IMR-90 (cell line): Measurements from ENCODE around the gene SMCO3. TPM values are rescaled to one million over a fixed set of nuclear protein-coding genes. Genes with fewer than 3 reads are reported as not detected.

Experiments used
- ATAC-seq: fragments of 200-7000 bp; cut with Tn5 transposase; 2 replicates; pipeline ENCODE4 v1.9.1; 2020; ENCODE audit warnings: low read depth, mild to moderate bottlenecking, moderate library complexity
- BruUV-seq: library from RNA; stranded (reverse); fragments of 400-500 nt; replicated peaks from 2 replicates; lab custom pipeline; 2021; lab: Mats Ljungman, UMichigan
- CTCF ChIA-PET: fragments of 300-600 bp; formaldehyde crosslinking; extraction: SDS; loops from one replicate; lab custom pipeline; 2021; ENCODE audit warnings: antibody characterized with exemption; lab: Yijun Ruan, JAX
- POLR2A ChIA-PET: fragments of 300-600 bp; sonication (Branson Sonifier 250); formaldehyde crosslinking; loops from one replicate; lab custom pipeline; 2022; ENCODE audit warnings: antibody characterized with exemption; ENCODE audit not compliant: unreplicated experiment; lab: Charles Lee
- DNase-seq: peaks from one replicate; pipeline ENCODE4 v3.0.0; 2013
- H2AFZ ChIP-seq: replicated peaks from 2 replicates; pipeline ENCODE3; 2013; ENCODE audit warnings: low read length, mild to moderate bottlenecking; ENCODE audit not compliant: poor library complexity
- H2AK5ac ChIP-seq: 2 replicates; pipeline ENCODE4 v1.6.1; 2013; ENCODE audit warnings: low read depth, low read length, inconsistent platforms
- H2AK9ac ChIP-seq: replicated peaks from 2 replicates; pipeline ENCODE3; 2013; ENCODE audit warnings: mild to moderate bottlenecking, low read depth, low read length, moderate library complexity; ENCODE audit not compliant: poor library complexity
- H2BK120ac ChIP-seq: 2 replicates; pipeline ENCODE4 v1.6.1; 2013; ENCODE audit warnings: low read depth, low read length, inconsistent platforms
- H2BK15ac ChIP-seq: 3 replicates; pipeline ENCODE4 v1.6.1; 2013; ENCODE audit warnings: low read depth, low read length, inconsistent platforms
- H2BK20ac ChIP-seq: 2 replicates; pipeline ENCODE4 v1.6.1; 2013; ENCODE audit warnings: low read depth, mild to moderate bottlenecking, inconsistent platforms, low read length, moderate library complexity
- H2BK5ac ChIP-seq: 2 replicates; pipeline ENCODE4 v1.6.1; 2013; ENCODE audit warnings: mild to moderate bottlenecking, low read depth, low read length, inconsistent platforms; ENCODE audit not compliant: poor library complexity, severe bottlenecking
- H3K14ac ChIP-seq: replicated peaks from 2 replicates; pipeline ENCODE4 v1.6.1; 2013; ENCODE audit warnings: low read depth, low read length, inconsistent platforms
- H3K18ac ChIP-seq: 2 replicates; pipeline ENCODE4 v1.6.1; 2013; ENCODE audit warnings: low read depth, low read length, control low read depth
- H3K23ac ChIP-seq: 2 replicates; pipeline ENCODE4 v1.6.1; 2013; ENCODE audit warnings: low read depth, low read length, inconsistent platforms
- H3K27ac ChIP-seq: 2 replicates; pipeline ENCODE4 v1.5.1; 2013; ENCODE audit warnings: mild to moderate bottlenecking, control low read depth, low read length; ENCODE audit not compliant: insufficient read depth
- H3K27me3 ChIP-seq: 2 replicates; pipeline ENCODE4 v1.6.1; 2013; ENCODE audit warnings: low read length; ENCODE audit not compliant: control insufficient read depth, insufficient read depth
- H3K36me3 ChIP-seq: 2 replicates; pipeline ENCODE4 v1.6.1; 2013; ENCODE audit warnings: low read length, mixed read lengths; ENCODE audit not compliant: control insufficient read depth, insufficient read depth
- H3K4ac ChIP-seq: 2 replicates; pipeline ENCODE4 v1.6.1; 2013; ENCODE audit warnings: low read depth, low read length, inconsistent platforms
- H3K4me1 ChIP-seq: 2 replicates; pipeline ENCODE4 v1.6.1; 2013; ENCODE audit warnings: low read length, mixed read lengths; ENCODE audit not compliant: control insufficient read depth, insufficient read depth
- H3K4me2 ChIP-seq: 2 replicates; pipeline ENCODE4 v1.6.1; 2013; ENCODE audit warnings: low read depth, mild to moderate bottlenecking, control low read depth, low read length, moderate library complexity
- H3K4me3 ChIP-seq: 2 replicates; pipeline ENCODE4 v1.5.1; 2013; ENCODE audit warnings: low read depth, mild to moderate bottlenecking, control low read depth, low read length, moderate library complexity; ENCODE audit not compliant: insufficient read depth
- H3K56ac ChIP-seq: 2 replicates; pipeline ENCODE4 v1.6.1; 2013; ENCODE audit warnings: low read length, inconsistent platforms; ENCODE audit not compliant: insufficient read depth; ENCODE audit errors: extremely low read depth
- H3K79me1 ChIP-seq, 2 experiments: 2 replicates each; pipeline ENCODE4 v1.6.1; 2013; ENCODE audit warnings: low read length in 2 of 2, inconsistent platforms in 1 of 2, low read depth in 1 of 2
- H3K9ac ChIP-seq: 2 replicates; pipeline ENCODE4 v1.6.1; 2013; ENCODE audit warnings: low read depth, low read length, control low read depth
- H3K9me1 ChIP-seq: 2 replicates; pipeline ENCODE4 v1.6.1; 2013; ENCODE audit warnings: low read length, inconsistent platforms; ENCODE audit not compliant: insufficient read depth
- H3K9me3 ChIP-seq: 2 replicates; pipeline ENCODE4 v1.6.1; 2013; ENCODE audit warnings: low read length; ENCODE audit not compliant: control insufficient read depth, insufficient read depth
- H4K20me1 ChIP-seq: 2 replicates; pipeline ENCODE4 v1.6.1; 2013; ENCODE audit warnings: low read length, inconsistent platforms; ENCODE audit not compliant: insufficient read depth
- H4K5ac ChIP-seq: 2 replicates; pipeline ENCODE4 v1.6.1; 2013; ENCODE audit warnings: mild to moderate bottlenecking, low read depth, low read length, control low read depth
- H4K8ac ChIP-seq, 2 experiments: 2 replicates each; pipeline ENCODE4 v1.6.1; 2013; ENCODE audit warnings: low read depth in 2 of 2, low read length in 2 of 2, control low read depth in 1 of 2, inconsistent platforms in 1 of 2
- H4K91ac ChIP-seq: 2 replicates; pipeline ENCODE4 v1.6.1; 2013; ENCODE audit warnings: low read depth, low read length, inconsistent platforms; ENCODE audit not compliant: insufficient read depth
- BHLHE40 ChIP-seq: fragments of 150-350 bp; IDR thresholded peaks from 2 replicates; pipeline ENCODE4 v1.6.1; 2016; ENCODE audit warnings: mild to moderate bottlenecking, low read depth, low read length
- FOS ChIP-seq: fragments of 150-350 bp; IDR thresholded peaks from 2 replicates; pipeline ENCODE4 v1.6.1; 2016; ENCODE audit warnings: low read depth, low read length
- MAFK ChIP-seq: IDR thresholded peaks from 2 replicates; pipeline ENCODE4 v1.6.1; 2012; ENCODE audit warnings: low read depth, low read length, improper control_type of control experiment
- MXI1 ChIP-seq: IDR thresholded peaks from 2 replicates; pipeline ENCODE4 v1.6.1; 2012; ENCODE audit warnings: low read depth, mild to moderate bottlenecking, low read length, moderate library complexity, borderline replicate concordance
- NFE2L2 ChIP-seq: fragments of 150-350 bp; IDR thresholded peaks from 2 replicates; pipeline ENCODE4 v1.6.1; 2016; ENCODE audit warnings: low read depth, mild to moderate bottlenecking, low read length
- POLR2A ChIP-seq: IDR thresholded peaks from 2 replicates; pipeline ENCODE4 v1.6.1; 2012; ENCODE audit warnings: mild to moderate bottlenecking, low read depth, low read length
- RAD21 ChIP-seq: IDR thresholded peaks from 2 replicates; pipeline ENCODE4 v1.6.1; 2012; ENCODE audit warnings: low read length, improper control_type of control experiment
- RFX5 ChIP-seq: IDR thresholded peaks from 2 replicates; pipeline ENCODE4 v1.8.0; 2012; ENCODE audit warnings: low read depth, mild to moderate bottlenecking, low read length, moderate library complexity
- SMC3 ChIP-seq: fragments of 150-350 bp; IDR thresholded peaks from 2 replicates; pipeline ENCODE4 v1.6.1; 2016; ENCODE audit warnings: low read depth, mild to moderate bottlenecking, antibody characterized with exemption, low read length, moderate library complexity
- USF2 ChIP-seq: fragments of 150-350 bp; IDR thresholded peaks from 2 replicates; pipeline ENCODE4 v1.6.1; 2017; ENCODE audit warnings: mild to moderate bottlenecking, antibody characterized with exemption, low read length, low read depth
- WGBS, 2 experiments: methylation state at CpG; one replicate each; pipeline versions ENCODE4 v1.1.5 to v1.1.7; 2013; ENCODE audit warnings: missing lambda C conversion rate in 2 of 2; ENCODE audit not compliant: insufficient read length in 1 of 2; ENCODE audit errors: extremely low coverage in 2 of 2; 5-methylcytosine and 5-hydroxymethylcytosine counted together
- dilution Hi-C: fragments of 300-500 bp; cut with HindIII; formaldehyde crosslinking; loops from one replicate; pipeline ENCODE4 v1.14.3; 2018; ENCODE audit warnings: low sequenced_read_pairs; ENCODE audit not compliant: unreplicated experiment
- in situ Hi-C: fragments of 300-500 bp; cut with MboI; formaldehyde crosslinking; loops from 3 replicates; pipeline ENCODE4 v1.14.3; 2019; ENCODE audit warnings: low sequenced_read_pairs, inconsistent platforms, mixed read lengths
- intact Hi-C: fragments of 100-400 bp; cut with micrococcal nuclease; formaldehyde crosslinking; loops from 2 replicates; pipeline ENCODE4 v1.10.0; 2022
- polyA plus RNA-seq, 3 experiments: library from polyadenylated mRNA; depleted of rRNA; stranded (reverse); fragments of >200 nt; gene quantifications; 2 replicates each; pipeline ENCODE4 v1.2.3, GENCODE V29; 2012; ENCODE audit warnings: low replicate concordance in 1 of 3
- total RNA-seq: library from RNA; depleted of rRNA; stranded (reverse); fragments of >200 nt; gene quantifications from 2 replicates; pipeline ENCODE4 v1.2.3, GENCODE V29; 2012

The SMCO3 gene
- total and polyA plus RNA-seq, 2 of the 4 experiments (the other 2 are of a cell fraction), result under 0.01 to 0.07 TPM

- no peak for TF ChIP-seq RFX5
These were observed 42.3 kb downstream of the SMCO3 start (continued) for GRCh38 chr12:14771651-14772137.

- Histone ChIP-seq H3K23ac (peak overlapping the region; percentile 84), H3K9me1 (no peaks in the 10 kb centered on the region), H3K9me3 (no peaks in the 10 kb centered on the region; the same call in 1 of the 2 replicates), H2AK9ac (peak overlapping the region; percentile 91), H2AK5ac (peak overlapping the region; percentile 68; the same call in 1 of the 2 replicates), H4K8ac (peak overlapping the region; percentile 79 to 82), H4K5ac (peak overlapping the region; percentile 26), H4K91ac (peak overlapping the region; percentile 79), H3K4me1 (no peaks in the 10 kb centered on the region), H3K4ac (peak overlapping the region; percentile 86), H3K4me3 (peak overlapping the region; percentile 62), H4K20me1 (no peaks in the 10 kb centered on the region; the same call in 1 of the 2 replicates), H2BK20ac (no peak overlapping the region), H3K56ac (peak overlapping the region; percentile 73), H3K9ac (peak overlapping the region; percentile 76), H3K27me3 (no peaks in the 10 kb centered on the region), H3K14ac (peak overlapping the region; percentile 70), H2AFZ (peak overlapping the region; percentile 92), H3K36me3 (no peaks in the 10 kb centered on the region), H2BK5ac (peak overlapping the region; percentile 61), H2BK120ac (peak overlapping the region; percentile 13; the same call in 1 of the 2 replicates), H3K18ac (peak overlapping the region; percentile 70), H3K27ac (peak overlapping the region; percentile 76), H3K79me1 (peaks cover 0 to 43% of the 10 kb centered on the region in 2 experiments; a peak in 3 of 4 replicates), H3K4me2 (peak overlapping the region; percentile 87), H2BK15ac (no peak overlapping the region; the same call in 2 of the 3 replicates)
- BruUV-seq, result TSS peak; percentile 53
- TF ChIP-seq MAFK (peak; percentile 85), FOS (no peak), USF2 (no peak; the same call in 1 of the 2 replicates), RAD21 (no peak), SMC3 (no peak), POLR2A (peak; percentile 98), NFE2L2 (peak; percentile 27), BHLHE40 (peak; percentile 86), MXI1 (no peak)
- in situ Hi-C loops (loop anchor here (5.0 kb wide), 1 partner anchor 513 kb away; no protein-coding TSS in a partner anchor), dilution Hi-C loops (no loop called here), intact Hi-C loops (loop anchor here (10.0 kb wide), 1 partner anchor 1574 kb away; the partner anchor contains the start of gene MGST1)
- DNase-seq (peak; percentile 91), ATAC-seq (peak; percentile 51)
- ChIA-PET CTCF (interaction anchor here (0.6 to 0.8 kb wide), 4 partner anchors 20 to 1401 kb away, joined by 3 read pairs; no protein-coding TSS in a partner anchor), POLR2A (interaction anchor here (0.6 to 1.1 kb wide), 3 partner anchors 10 to 758 kb away, joined by 3 to 4 read pairs (median 3); no protein-coding TSS in a partner anchor)
- WGBS, 2 experiments, result 0% methylated on average over 21 of the region's 56 CpGs; no CpG with 5 or more reads in 1 of the 2 experiments
These were observed 43.2 kb downstream of the SMCO3 start for GRCh38 chr12:14770496-14771461.
